Activated T-helper 2 cell treated with anti-CD3 and anti-CD28 coated beads, Interferon-gamma antibody, Interleukin-2, Interleukin-4, amounts not matched to agents 10 μg/mL and 5 μg/mL and 100 μg/mL, durations not matched to agents 14 hours and 24 hours and 36 hours (primary cell): ENCODE measurements around the gene TMEM8B. TPM values are rescaled to one million over a fixed set of nuclear protein-coding genes. Genes with fewer than 3 reads are reported as not detected.
A peak's percentile ranks its signal among the peaks of the same experiment; 100 is the strongest.

Experiments
- DNase-seq: peaks from one replicate; pipeline ENCODE4 v3.0.0; 2021; ENCODE audit warnings: low spot score
- H3K27ac Mint-ChIP-seq: one replicate; pipeline ENCODE4 v1.8.0; 2021; ENCODE audit warnings: mixed read lengths
- H3K27me3 Mint-ChIP-seq: one replicate; pipeline ENCODE4 v1.8.0; 2021; ENCODE audit warnings: low read depth, mixed read lengths
- H3K36me3 Mint-ChIP-seq: one replicate; pipeline ENCODE4 v1.8.0; 2021; ENCODE audit warnings: low read depth, mixed read lengths
- H3K4me1 Mint-ChIP-seq: one replicate; pipeline ENCODE4 v1.8.0; 2021; ENCODE audit warnings: low read depth, mixed read lengths
- H3K4me3 Mint-ChIP-seq: one replicate; pipeline ENCODE4 v1.8.0; 2021; ENCODE audit warnings: low read depth, mild to moderate bottlenecking, moderate library complexity, mixed read lengths
- H3K9me3 Mint-ChIP-seq: one replicate; pipeline ENCODE4 v1.8.0; 2021; ENCODE audit warnings: mixed read lengths
- intact Hi-C: fragments of 100-400 bp; cut with micrococcal nuclease; formaldehyde crosslinking; loops from one replicate; pipeline ENCODE4 v1.15.1; 2023
- total RNA-seq: library from RNA; stranded (reverse); gene quantifications from 2 replicates; pipeline ENCODE4 v1.2.3, GENCODE V29; 2022

The TMEM8B gene
- total RNA-seq, 1 donor from 2014 or later = 3.0 TPM

- intact Hi-C loops = loop anchor here (1.0 to 10.0 kb wide), 9 partner anchors 11 to 1438 kb away; partner anchors contain the start of genes ATOSB, CREB3, FANCG and GBA2
- H3K4me3 Mint-ChIP-seq = peak within 1 kb of the TSS; percentile 89
- H3K27me3 Mint-ChIP-seq = no peaks in the 10 kb centered on the region
- H3K36me3 Mint-ChIP-seq = peaks cover 13% of the 10 kb centered on the region
- H3K9me3 Mint-ChIP-seq = no peaks in the 10 kb centered on the region
- DNase-seq = peak; percentile 97
- H3K4me1 Mint-ChIP-seq = peaks cover 33% of the 10 kb centered on the region
- H3K27ac Mint-ChIP-seq = peak within 1 kb of the TSS; percentile 96
Observed at GRCh38 chr9:35814841-35815543, 14.0 kb upstream of the TMEM8B start, which contains the start of gene HINT2. TSS of gene HINT2 (minus strand) at chr9:35815042. CDS start at chr9:35814979, 63 bp downstream.

- Mint-ChIP-seq H3K36me3 (peaks cover 13% of the 10 kb centered on the region), H3K9me3 (no peaks in the 10 kb centered on the region), H3K27me3 (no peaks in the 10 kb centered on the region), H3K4me3 (no peak overlapping the region), H3K27ac (no peak overlapping the region), H3K4me1 (peaks cover 32% of the 10 kb centered on the region)
- intact Hi-C loops = loop anchor here (10.0 kb wide), 3 partner anchors 212 to 742 kb away; partner anchors contain the start of genes ATOSB, FANCG, TESK1 and VCP
- no peak for DNase-seq
Observed at GRCh38 chr9:35816708-35817107, 12.3 kb upstream of the TMEM8B start.

- no peak for DNase-seq
- Mint-ChIP-seq H3K4me3 (no peak overlapping the region), H3K27me3 (no peaks in the 10 kb centered on the region), H3K36me3 (peaks cover 4% of the 10 kb centered on the region), H3K9me3 (no peaks in the 10 kb centered on the region), H3K27ac (no peak overlapping the region), H3K4me1 (peaks cover 18% of the 10 kb centered on the region)
- intact Hi-C loops = loop anchor here (10.0 kb wide), 3 partner anchors 214 to 744 kb away; partner anchors contain the start of genes ATOSB, FANCG, TESK1 and VCP
Observed at GRCh38 chr9:35818341-35818740, 10.7 kb upstream of the TMEM8B start.

- DNase-seq = no peak
- no peaks in the 10 kb centered on the region for H3K27me3 Mint-ChIP-seq
- H3K4me1 Mint-ChIP-seq = peaks cover 9% of the 10 kb centered on the region
- intact Hi-C loops = no loop called here
- no peaks in the 10 kb centered on the region for H3K9me3 Mint-ChIP-seq
- H3K36me3 Mint-ChIP-seq = no peaks in the 10 kb centered on the region
- no peak overlapping the region for H3K4me3 Mint-ChIP-seq
- H3K27ac Mint-ChIP-seq = no peak overlapping the region
Observed at GRCh38 chr9:35820076-35820475, 9.0 kb upstream of the TMEM8B start.

- Mint-ChIP-seq H3K9me3 (no peaks in the 10 kb centered on the region), H3K4me3 (no peak overlapping the region), H3K36me3 (no peaks in the 10 kb centered on the region), H3K4me1 (peaks cover 10% of the 10 kb centered on the region), H3K27me3 (no peaks in the 10 kb centered on the region), H3K27ac (no peak overlapping the region)
- no peak for DNase-seq
- intact Hi-C loops = no loop called here
Observed at GRCh38 chr9:35822926-35823325, 6.1 kb upstream of the TMEM8B start.

- DNase-seq = no peak
- Mint-ChIP-seq H3K27ac (no peak overlapping the region), H3K4me1 (peaks cover 18% of the 10 kb centered on the region), H3K9me3 (no peaks in the 10 kb centered on the region), H3K4me3 (no peak overlapping the region), H3K36me3 (no peaks in the 10 kb centered on the region), H3K27me3 (no peaks in the 10 kb centered on the region)
- intact Hi-C loops = loop anchor here (1.0 to 5.0 kb wide), 4 partner anchors 11 to 79 kb away; partner anchors contain the start of genes GBA2, HINT2 and RGP1
Observed at GRCh38 chr9:35826071-35826701, 2.8 kb upstream of the TMEM8B start.

- H3K27ac Mint-ChIP-seq = no peak overlapping the region
- peaks cover 18% of the 10 kb centered on the region for H3K4me1 Mint-ChIP-seq
- intact Hi-C loops = loop anchor here (5.0 kb wide), 1 partner anchor 80 kb away; the partner anchor contains the start of genes GBA2 and RGP1
- no peaks in the 10 kb centered on the region for H3K27me3 Mint-ChIP-seq
- DNase-seq = no peak
- H3K36me3 Mint-ChIP-seq = no peaks in the 10 kb centered on the region
- H3K4me3 Mint-ChIP-seq = peak overlapping the region; percentile 20
- no peaks in the 10 kb centered on the region for H3K9me3 Mint-ChIP-seq
Observed at GRCh38 chr9:35827486-35827885, 1.5 kb upstream of the TMEM8B start.

- intact Hi-C loops = loop anchor here (5.0 kb wide), 1 partner anchor 81 kb away; the partner anchor contains the start of genes GBA2 and RGP1
- no peak for DNase-seq
Observed at GRCh38 chr9:35828716-35829083, 328 bp upstream of the TMEM8B start, which contains the start of gene FAM221B. TSS of gene FAM221B (minus strand) at chr9:35828732. CDS start at chr9:35826161, 2,571 bp downstream.

GRCh38 chr9:35829764-35830096 is 702 bp downstream of the TMEM8B start:
- no peaks in the 10 kb centered on the region for H3K36me3 Mint-ChIP-seq
- intact Hi-C loops = loop anchor here (5.0 kb wide), 1 partner anchor 82 kb away; the partner anchor contains the start of genes GBA2 and RGP1
- H3K4me3 Mint-ChIP-seq = peak overlapping the region; percentile 85
- peaks cover 18% of the 10 kb centered on the region for H3K4me1 Mint-ChIP-seq
- peak overlapping the region; percentile 79 for H3K27ac Mint-ChIP-seq
- H3K9me3 Mint-ChIP-seq = no peaks in the 10 kb centered on the region
- DNase-seq = no peak
- H3K27me3 Mint-ChIP-seq = no peaks in the 10 kb centered on the region

More at GRCh38 chr9:35828716-35829083, 328 bp upstream of the TMEM8B start, which contains the start of gene FAM221B:
- Mint-ChIP-seq H3K27ac (peak within 1 kb of the TSS; percentile 79), H3K4me1 (peaks cover 18% of the 10 kb centered on the region), H3K4me3 (peak within 1 kb of the TSS; percentile 87), H3K27me3 (no peaks in the 10 kb centered on the region), H3K36me3 (no peaks in the 10 kb centered on the region), H3K9me3 (no peaks in the 10 kb centered on the region)

- H3K27ac Mint-ChIP-seq = no peak overlapping the region
- H3K4me3 Mint-ChIP-seq = no peak overlapping the region
- no peaks in the 10 kb centered on the region for H3K9me3 Mint-ChIP-seq
- intact Hi-C loops = no loop called here
- peaks cover 18% of the 10 kb centered on the region for H3K4me1 Mint-ChIP-seq
- no peaks in the 10 kb centered on the region for H3K36me3 Mint-ChIP-seq
- no peaks in the 10 kb centered on the region for H3K27me3 Mint-ChIP-seq
- no peak for DNase-seq
Observed at GRCh38 chr9:35831040-35831439, 2.0 kb downstream of the TMEM8B start.

GRCh38 chr9:35832814-35833213 is 3.8 kb downstream of the TMEM8B start:
- H3K9me3 Mint-ChIP-seq = no peaks in the 10 kb centered on the region
- no peaks in the 10 kb centered on the region for H3K27me3 Mint-ChIP-seq
- H3K4me1 Mint-ChIP-seq = peaks cover 15% of the 10 kb centered on the region
- intact Hi-C loops = no loop called here
- H3K4me3 Mint-ChIP-seq = no peak overlapping the region
- no peak for DNase-seq
- no peaks in the 10 kb centered on the region for H3K36me3 Mint-ChIP-seq
- H3K27ac Mint-ChIP-seq = no peak overlapping the region

- intact Hi-C loops = no loop called here
- Mint-ChIP-seq H3K9me3 (no peaks in the 10 kb centered on the region), H3K27me3 (no peaks in the 10 kb centered on the region), H3K36me3 (no peaks in the 10 kb centered on the region), H3K4me1 (peaks cover 8% of the 10 kb centered on the region), H3K27ac (no peak overlapping the region), H3K4me3 (no peak overlapping the region)
- no peak for DNase-seq
Observed at GRCh38 chr9:35834260-35835215, 5.5 kb downstream of the TMEM8B start.
